GM12878 (cell line): ENCODE results near the gene PATL1. TPM values are rescaled to one million over a fixed set of nuclear protein-coding genes. Genes with fewer than 3 reads are reported as not detected.

Experiments used
- ATAC-seq: fragments of 200-7000 bp; cut with Tn5 transposase; 3 replicates; pipeline ENCODE4 v1.9.1; 2020; ENCODE audit warnings: mild to moderate bottlenecking, moderate library complexity
- BruUV-seq: library from RNA; stranded (reverse); fragments of 400-500 nt; replicated peaks from 2 replicates; lab custom pipeline; 2021; lab: Mats Ljungman, UMichigan
- CTCF ChIA-PET: fragments of 300-600 bp; sonication (Branson Sonifier 250); formaldehyde crosslinking; extraction: SDS; loops from one replicate; lab custom pipeline; 2021; ENCODE audit warnings: inconsistent platforms; lab: Yijun Ruan, JAX
- POLR2A ChIA-PET: fragments of 350-600 bp; formaldehyde crosslinking; extraction: SDS; loops from one replicate; lab custom pipeline; 2021; ENCODE audit warnings: inconsistent platforms; lab: Charles Lee
- RAD21 ChIA-PET: fragments of 300-600 bp; sonication (Branson Sonifier 250); formaldehyde crosslinking; loops from one replicate; lab custom pipeline; 2023; ENCODE audit warnings: antibody characterized with exemption; ENCODE audit not compliant: unreplicated experiment; lab: Charles Lee
- SMC1A ChIA-PET: fragments of 300-600 bp; sonication (Branson Sonifier 250); formaldehyde crosslinking; loops from one replicate; lab custom pipeline; 2023; ENCODE audit not compliant: unreplicated experiment, uncharacterized antibody; lab: Charles Lee
- DNase-seq: peaks from one replicate; pipeline ENCODE4 v3.0.0-alpha.2; 2011; ENCODE audit warnings: low read depth, low spot score
- FAIRE-seq: peaks from 3 replicates; lab custom pipeline; 2011; peaks lifted over from hg19 to GRCh38; lab: Jason Lieb, UNC
- H2AFZ ChIP-seq: 2 replicates; pipeline ENCODE4 v1.6.0; 2011; ENCODE audit warnings: low read depth, low read length, control low read depth; ENCODE audit not compliant: control insufficient read depth
- H3K27ac ChIP-seq: 2 replicates; pipeline ENCODE4 v1.5.1; 2011; ENCODE audit warnings: control low read depth; ENCODE audit not compliant: control insufficient read depth, insufficient read depth
- H3K27me3 ChIP-seq, 2 experiments: replicated peaks in 1 of 2; 2 replicates each; pipeline versions ENCODE4 v1.6.0 to v1.6.1; 2011; ENCODE audit warnings: low read length in 1 of 2; ENCODE audit not compliant: control insufficient read depth in 2 of 2, insufficient read depth in 2 of 2
- H3K36me3 ChIP-seq, 2 experiments: 2 replicates each; pipeline ENCODE4 v1.5.1; 2011; ENCODE audit warnings: low read length in 1 of 2; ENCODE audit not compliant: control insufficient read depth in 2 of 2, insufficient read depth in 2 of 2
- H3K4me1 ChIP-seq: 2 replicates; pipeline ENCODE4 v1.6.1; 2011; ENCODE audit warnings: mild to moderate bottlenecking, low read length, moderate library complexity, mixed read lengths; ENCODE audit not compliant: control insufficient read depth, insufficient read depth
- H3K4me2 ChIP-seq: 2 replicates; pipeline ENCODE4 v1.6.0; 2011; ENCODE audit warnings: control low read depth; ENCODE audit not compliant: control insufficient read depth, insufficient read depth
- H3K4me3 ChIP-seq: fragments of 200-600 bp; sonication (generic); 2 replicates; pipeline ENCODE4 v1.5.1; 2016
- H3K79me2 ChIP-seq: 2 replicates; pipeline ENCODE4 v1.6.0; 2011; ENCODE audit warnings: low read length; ENCODE audit not compliant: control insufficient read depth, insufficient read depth
- H3K9ac ChIP-seq: 2 replicates; pipeline ENCODE4 v1.8.0; 2011; ENCODE audit warnings: low read length, control low read depth, mixed read lengths; ENCODE audit not compliant: control insufficient read depth, insufficient read depth
- H3K9me3 ChIP-seq: replicated peaks from 3 replicates; pipeline ENCODE4 v1.5.1; 2011; ENCODE audit warnings: mild to moderate bottlenecking, low read length; ENCODE audit not compliant: control insufficient read depth, insufficient read depth
- H4K20me1 ChIP-seq: 2 replicates; pipeline ENCODE4 v1.6.0; 2011; ENCODE audit not compliant: control insufficient read depth, insufficient read depth
- FOXK2 ChIP-seq: fragments of 450-650 bp; IDR thresholded peaks from 2 replicates; pipeline ENCODE4 v1.6.1; 2017; ENCODE audit warnings: mild to moderate bottlenecking, moderate library complexity
- GATAD2B ChIP-seq: fragments of 450-650 bp; conservative IDR thresholded peaks from 2 replicates; pipeline ENCODE4 v1.6.1; 2017; ENCODE audit warnings: low read depth, mild to moderate bottlenecking, moderate library complexity
- HCFC1 ChIP-seq: fragments of 150-350 bp; IDR thresholded peaks from 2 replicates; pipeline ENCODE4 v1.6.1; 2014; ENCODE audit warnings: low read length
- HDGF ChIP-seq: fragments of 450-650 bp; IDR thresholded peaks from 2 replicates; pipeline ENCODE4 v1.6.1; 2016; ENCODE audit warnings: antibody characterized with exemption
- IRF4 ChIP-seq: IDR thresholded peaks from 2 replicates; pipeline ENCODE4 v1.6.1; 2011; ENCODE audit warnings: low read depth, low read length
- KDM1A ChIP-seq: fragments of 200-600 bp; sonication (generic); IDR thresholded peaks from 2 replicates; pipeline ENCODE4 v1.6.1; 2016; ENCODE audit warnings: borderline replicate concordance
- POLR2AphosphoS2 ChIP-seq: IDR thresholded peaks from 2 replicates; pipeline ENCODE4 v1.6.1; 2011; ENCODE audit warnings: low read depth, mild to moderate bottlenecking, low read length, improper control_type of control experiment, moderate library complexity
- POLR2AphosphoS5 ChIP-seq: IDR thresholded peaks from 2 replicates; pipeline ENCODE4 v1.6.1; 2011; ENCODE audit warnings: mild to moderate bottlenecking, low read length, inconsistent platforms
- RCOR1 ChIP-seq: conservative IDR thresholded peaks from 2 replicates; pipeline ENCODE4 v1.6.1; 2012; ENCODE audit warnings: low read depth, low read length, improper control_type of control experiment
- REST ChIP-seq: IDR thresholded peaks from 2 replicates; pipeline ENCODE4 v1.6.1; 2012; ENCODE audit warnings: mild to moderate bottlenecking, low read depth, low read length
- STAT1 ChIP-seq: fragments of 450-650 bp; conservative IDR thresholded peaks from 2 replicates; pipeline ENCODE4 v1.6.1; 2014; ENCODE audit warnings: antibody characterized with exemption, mild to moderate bottlenecking
- YBX1 ChIP-seq: fragments of 450-650 bp; IDR thresholded peaks from 2 replicates; pipeline ENCODE4 v1.6.1; 2016; ENCODE audit warnings: antibody characterized with exemption
- ZBTB4 ChIP-seq: fragments of 450-650 bp; formaldehyde crosslinking; IDR thresholded peaks from 2 replicates; pipeline ENCODE4 v1.4.0; 2022; ENCODE audit warnings: mild to moderate bottlenecking, moderate library complexity
- ZSCAN29 ChIP-seq: fragments of 450-650 bp; IDR thresholded peaks from 2 replicates; pipeline ENCODE4 v1.6.1; 2017; ENCODE audit warnings: mild to moderate bottlenecking, moderate library complexity
- WGBS: methylation state at CpG from one replicate; pipeline ENCODE4 v1.1.6; 2016; ENCODE audit warnings: low lambda C conversion rate; ENCODE audit not compliant: insufficient replicate concordance, insufficient coverage; ENCODE audit errors: missing lambda C conversion rate; 5-methylcytosine and 5-hydroxymethylcytosine counted together
- in situ Hi-C: fragments of 300-500 bp; cut with MboI; formaldehyde crosslinking; loops from 9 replicates; pipeline ENCODE4 v1.14.3; 2018; ENCODE audit warnings: mixed read lengths
- intact Hi-C: fragments of 100-400 bp; cut with micrococcal nuclease; formaldehyde crosslinking; loops from one replicate; pipeline ENCODE4 v1.14.2; 2022; ENCODE audit not compliant: unreplicated experiment
- polyA plus RNA-seq, 11 experiments: library from polyadenylated mRNA; depleted of rRNA in 4 of 11; unstranded in 6 of 11; stranded (reverse) in 5 of 11; fragments of >200 nt; fragmentation: Nextera tagmentation in 4 of 11; fragmentation: Illumina TruSeq in 1 of 11; extraction: Ambion mirVana in 4 of 11; extraction: Trizol in 1 of 11; gene quantifications; 1 replicate in 1 of 11; 2 replicates in 10 of 11; pipeline versions ENCODE4 v1.2.1 to v1.2.3, GENCODE V29; 2011 to 2016; ENCODE audit warnings: inconsistent platforms in 2 of 11, missing spikeins in 2 of 11, low read depth in 1 of 11
- total RNA-seq, 4 experiments: library from RNA; depleted of rRNA in 3 of 4; stranded (reverse); fragments of >200 nt in 3 of 4; fragmentation: Illumina TruSeq in 1 of 4; extraction: Trizol in 1 of 4; gene quantifications; 2 replicates each; pipeline versions ENCODE4 v1.2.1 to v1.2.3, GENCODE V29; 2013 to 2021
- TF ChIP-seq, protein P1 (sequence below): fragments of 450-650 bp; IDR thresholded peaks from 2 replicates; pipeline ENCODE4 v1.6.1; 2017; ENCODE audit warnings: borderline replicate concordance

PATL1 gene
- total and polyA plus RNA-seq, 10 of the 15 experiments (the other 5 are each of a cell fraction or from before 2014, with no cell fraction given) = 5.3 to 62.0 (median 14.9) TPM

DNA sequence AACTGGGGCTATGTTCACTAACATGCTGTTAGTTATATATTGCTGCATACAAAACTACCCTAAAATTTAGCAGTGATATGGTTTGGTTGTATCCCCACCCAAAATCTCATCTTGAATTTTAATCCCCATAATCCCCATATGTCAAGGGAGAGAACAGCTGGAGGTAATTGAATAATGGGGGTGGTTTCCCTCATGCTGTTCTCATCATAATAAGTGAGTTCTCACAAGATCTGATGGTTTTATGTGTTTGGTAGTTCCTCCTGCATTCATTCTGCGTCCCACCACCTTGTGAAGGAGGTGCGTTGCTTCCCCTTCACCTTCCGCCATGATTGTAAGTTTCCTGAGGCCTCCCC is 10.0 kb upstream of the PATL1 start:
- no peak overlapping the region for H3K4me2 ChIP-seq
- RAD21 ChIA-PET = interaction anchor here (1.2 to 1.7 kb wide), 2 partner anchors 7 to 142 kb away, joined by 5 to 7 read pairs; no protein-coding TSS in a partner anchor
- H3K9me3 ChIP-seq = no peaks in the 10 kb centered on the region
- FAIRE-seq (no peak), ATAC-seq (no peak), DNase-seq (no peak)
- CTCF ChIA-PET = interaction anchor here (1.4 to 3.4 kb wide), 2 partner anchors 9 to 141 kb away, joined by 6 to 27 read pairs; partner anchors contain the start of gene PATL1
- H3K9ac ChIP-seq = no peak overlapping the region
- no peak overlapping the region for H3K4me3 ChIP-seq
- in situ Hi-C loops = loop anchor here (10.0 to 25.0 kb wide), 2 partner anchors 144 to 391 kb away; no protein-coding TSS in a partner anchor
- no peaks in the 10 kb centered on the region for H3K27me3 ChIP-seq
- H3K27ac ChIP-seq = no peak overlapping the region
- TF ChIP-seq POLR2AphosphoS2 (no peak), ZSCAN29 (no peak), GATAD2B (no peak), REST (no peak), IRF4 (no peak), STAT1 (no peak), HCFC1 (no peak), RCOR1 (no peak), FOXK2 (no peak), HDGF (no peak), ZBTB4 (CRISPR knock-in tag) (no peak), YBX1 (no peak), POLR2AphosphoS5 (no peak), KDM1A (no peak)
- TF ChIP-seq, protein P1, sequence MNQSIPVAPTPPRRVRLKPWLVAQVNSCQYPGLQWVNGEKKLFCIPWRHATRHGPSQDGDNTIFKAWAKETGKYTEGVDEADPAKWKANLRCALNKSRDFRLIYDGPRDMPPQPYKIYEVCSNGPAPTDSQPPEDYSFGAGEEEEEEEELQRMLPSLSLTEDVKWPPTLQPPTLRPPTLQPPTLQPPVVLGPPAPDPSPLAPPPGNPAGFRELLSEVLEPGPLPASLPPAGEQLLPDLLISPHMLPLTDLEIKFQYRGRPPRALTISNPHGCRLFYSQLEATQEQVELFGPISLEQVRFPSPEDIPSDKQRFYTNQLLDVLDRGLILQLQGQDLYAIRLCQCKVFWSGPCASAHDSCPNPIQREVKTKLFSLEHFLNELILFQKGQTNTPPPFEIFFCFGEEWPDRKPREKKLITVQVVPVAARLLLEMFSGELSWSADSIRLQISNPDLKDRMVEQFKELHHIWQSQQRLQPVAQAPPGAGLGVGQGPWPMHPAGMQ = no peak
- no TSS peak for BruUV-seq
- POLR2A ChIA-PET = no interaction called here
- H2AFZ ChIP-seq = no peak overlapping the region
- no peaks in the 10 kb centered on the region for H3K36me3 ChIP-seq
- no peaks in the 10 kb centered on the region for H3K79me2 ChIP-seq
- 78% methylated on average over 3 of the region's 3 CpGs for WGBS
- H3K4me1 ChIP-seq = no peaks in the 10 kb centered on the region
- intact Hi-C loops = no loop called here
- SMC1A ChIA-PET = interaction anchor here (1.6 to 2.7 kb wide), 2 partner anchors 113 to 141 kb away, joined by 4 to 11 read pairs; no protein-coding TSS in a partner anchor
- H4K20me1 ChIP-seq = no peaks in the 10 kb centered on the region
